GM19239 (cell line): Measurements from ENCODE around the gene SYNJ2.

Experiments used
- DNase-seq: peaks from one replicate; pipeline ENCODE4 v3.0.0; 2011; ENCODE audit warnings: low spot score; ENCODE audit not compliant: insufficient read length
- FAIRE-seq: peaks from 2 replicates; lab custom pipeline; 2011; peaks lifted over from hg19 to GRCh38; lab: Jason Lieb, UNC

SYNJ2 gene

GRCh38 chr6:158050107-158050735 lies 68.6 kb downstream of the SYNJ2 start:
- DNase-seq (no peak), FAIRE-seq (no peak)

GRCh38 chr6:158050955-158051354 lies 69.3 kb downstream of the SYNJ2 start:
- FAIRE-seq (no peak), DNase-seq (no peak)

- DNase-seq (no peak), FAIRE-seq (no peak)
These were observed 70.3 kb downstream of the SYNJ2 start for GRCh38 chr6:158051968-158052367.

GRCh38 chr6:158053377-158054313 lies 72.0 kb downstream of the SYNJ2 start:
- FAIRE-seq (no peak), DNase-seq (no peak)

GRCh38 chr6:158056355-158056754 lies 74.7 kb downstream of the SYNJ2 start:
- no peak for FAIRE-seq
- DNase-seq = no peak

GRCh38 chr6:158056804-158057203 lies 75.1 kb downstream of the SYNJ2 start:
- FAIRE-seq = no peak
- no peak for DNase-seq

- FAIRE-seq (no peak), DNase-seq (no peak)
These were observed 75.7 kb downstream of the SYNJ2 start for GRCh38 chr6:158057213-158057987.

- DNase-seq (no peak), FAIRE-seq (no peak)
These were observed 76.5 kb downstream of the SYNJ2 start for GRCh38 chr6:158058171-158058651.

- FAIRE-seq (no peak), DNase-seq (no peak)
These were observed 77.4 kb downstream of the SYNJ2 start for GRCh38 chr6:158059108-158059507.

- DNase-seq (no peak), FAIRE-seq (no peak)
These were observed 79.0 kb downstream of the SYNJ2 start for GRCh38 chr6:158060455-158061360.

- DNase-seq (no peak), FAIRE-seq (no peak)
These were observed 79.7 kb downstream of the SYNJ2 start for GRCh38 chr6:158061361-158061708.

GRCh38 chr6:158061709-158062461 lies 80.2 kb downstream of the SYNJ2 start:
- DNase-seq = no peak
- no peak for FAIRE-seq

GRCh38 chr6:158063736-158064135 lies 82.1 kb downstream of the SYNJ2 start:
- FAIRE-seq (no peak), DNase-seq (no peak)

GRCh38 chr6:158064725-158065251 lies 83.1 kb downstream of the SYNJ2 start:
- DNase-seq (no peak), FAIRE-seq (no peak)

- FAIRE-seq (no peak), DNase-seq (no peak)
These were observed 84.6 kb downstream of the SYNJ2 start for GRCh38 chr6:158066136-158066781.

GRCh38 chr6:158067436-158068015 lies 85.9 kb downstream of the SYNJ2 start:
- FAIRE-seq = no peak
- DNase-seq = no peak

GRCh38 chr6:158068156-158068892 lies 86.7 kb downstream of the SYNJ2 start:
- FAIRE-seq = no peak
- DNase-seq = no peak
